ENCODE measurements around the gene SYT2.

The SYT2 gene

GRCh38 chr1:202728951-202729350, 18.7 kb upstream of the SYT2 start:
- TF ChIP-seq REST (IDR thresholded peaks at IDR 0.05; ENCODE audit: insufficient read depth in 1 of 2, low read depth in 2 of 2, low read length in 2 of 2) (no peak), FOXP2 (optimal IDR thresholded peaks at IDR 0.05; ENCODE audit: borderline replicate concordance, extremely low read depth, extremely low read length, insufficient read depth) (no peak), POLR2AphosphoS5 (IDR thresholded peaks at IDR 0.05; ENCODE audit: low read depth, low read length) (no peak), SIN3A (IDR thresholded peaks at IDR 0.05; ENCODE audit: borderline replicate concordance, insufficient read depth, low read length) (no peak), TAF1 (IDR thresholded peaks at IDR 0.05; ENCODE audit: borderline replicate concordance, insufficient read depth, low read length) (no peak)

- TF ChIP-seq FOXP2 (optimal IDR thresholded peaks at IDR 0.05; ENCODE audit: borderline replicate concordance, extremely low read depth, extremely low read length, insufficient read depth) (no peak), POLR2AphosphoS5 (IDR thresholded peaks at IDR 0.05; ENCODE audit: low read depth, low read length) (no peak), TAF1 (IDR thresholded peaks at IDR 0.05; ENCODE audit: borderline replicate concordance, insufficient read depth, low read length) (no peak), SIN3A (IDR thresholded peaks at IDR 0.05; ENCODE audit: borderline replicate concordance, insufficient read depth, low read length) (no peak), REST (IDR thresholded peaks at IDR 0.05; ENCODE audit: insufficient read depth in 1 of 2, low read depth in 2 of 2, low read length in 2 of 2) (no peak)
Observed at GRCh38 chr1:202725526-202725925, 15.3 kb upstream of the SYT2 start.

GRCh38 chr1:202723708-202724107, 13.5 kb upstream of the SYT2 start:
- no peak for TF ChIP-seq TAF1 (IDR thresholded peaks at IDR 0.05; ENCODE audit: borderline replicate concordance, insufficient read depth, low read length)
- TF ChIP-seq REST (IDR thresholded peaks at IDR 0.05; ENCODE audit: insufficient read depth in 1 of 2, low read depth in 2 of 2, low read length in 2 of 2): no peak

GRCh38 chr1:202716654-202717053, 6.4 kb upstream of the SYT2 start:
- TF ChIP-seq REST (IDR thresholded peaks at IDR 0.05; ENCODE audit: insufficient read depth in 1 of 2, low read depth in 2 of 2, low read length in 2 of 2): no peak
- TF ChIP-seq FOXP2 (optimal IDR thresholded peaks at IDR 0.05; ENCODE audit: borderline replicate concordance, extremely low read depth, extremely low read length, insufficient read depth): no peak
- no peak for TF ChIP-seq POLR2AphosphoS5 (IDR thresholded peaks at IDR 0.05; ENCODE audit: low read depth, low read length)
- no peak for TF ChIP-seq SIN3A (IDR thresholded peaks at IDR 0.05; ENCODE audit: borderline replicate concordance, insufficient read depth, low read length)
- no peak for TF ChIP-seq TAF1 (IDR thresholded peaks at IDR 0.05; ENCODE audit: borderline replicate concordance, insufficient read depth, low read length)

- TF ChIP-seq REST (IDR thresholded peaks at IDR 0.05; ENCODE audit: insufficient read depth in 1 of 2, low read depth in 2 of 2, low read length in 2 of 2): no peak
- no peak for TF ChIP-seq FOXP2 (optimal IDR thresholded peaks at IDR 0.05; ENCODE audit: borderline replicate concordance, extremely low read depth, extremely low read length, insufficient read depth)
- TF ChIP-seq POLR2AphosphoS5 (IDR thresholded peaks at IDR 0.05; ENCODE audit: low read depth, low read length): no peak
- TF ChIP-seq SIN3A (IDR thresholded peaks at IDR 0.05; ENCODE audit: borderline replicate concordance, insufficient read depth, low read length): no peak
- TF ChIP-seq TAF1 (IDR thresholded peaks at IDR 0.05; ENCODE audit: borderline replicate concordance, insufficient read depth, low read length): no peak
Observed at GRCh38 chr1:202713110-202713509, 2.9 kb upstream of the SYT2 start.

Measured in PFSK-1 (cell line).